Measurements from ENCODE around the gene DNAAF5.

The DNAAF5 gene

DNA sequence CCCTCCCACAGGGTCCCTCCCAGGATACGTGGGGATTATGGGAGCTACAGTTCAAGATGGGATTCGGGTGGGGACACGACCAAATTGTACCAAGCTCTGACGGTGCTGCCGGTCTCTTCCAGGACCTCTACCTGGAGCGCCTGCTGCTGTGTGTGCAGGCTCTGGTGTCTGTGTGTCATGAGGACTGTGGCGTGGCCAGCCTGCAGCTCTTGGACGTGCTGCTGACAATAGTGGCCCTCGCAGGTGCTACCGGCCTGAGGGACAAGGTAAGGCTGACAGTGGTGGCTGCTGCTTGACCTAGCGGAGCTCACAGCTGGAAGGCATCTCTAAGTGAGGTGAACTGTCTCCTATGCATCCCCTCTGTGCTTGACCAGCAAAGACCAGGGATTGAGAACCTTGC is 35.1 kb downstream of the DNAAF5 start:
- H3K9ac ChIP-seq, result no peak overlapping the region
- no peak overlapping the region for H3K27ac ChIP-seq
- H3K36me3 ChIP-seq (ENCODE audit: insufficient read depth), result peaks cover 4% of the 10 kb centered on the region; the same call in 1 of the 2 replicates
- no peaks in the 10 kb centered on the region for H4K20me1 ChIP-seq (ENCODE audit: insufficient read depth)
- H3K4me1 ChIP-seq (ENCODE audit: low read depth, poor library complexity, severe bottlenecking), result no peaks in the 10 kb centered on the region
- no peak overlapping the region for H3K4me3 ChIP-seq (IDR thresholded peaks at IDR 0.05; ENCODE audit: insufficient read depth, low read depth, low read length)
- no peaks in the 10 kb centered on the region for H3K27me3 ChIP-seq (ENCODE audit: insufficient read depth, low read depth)
- no peak overlapping the region for H2AFZ ChIP-seq (ENCODE audit: low read depth)
- H3K79me2 ChIP-seq (ENCODE audit: insufficient read depth, low read depth), result no peaks in the 10 kb centered on the region
- TF ChIP-seq, protein P1, sequence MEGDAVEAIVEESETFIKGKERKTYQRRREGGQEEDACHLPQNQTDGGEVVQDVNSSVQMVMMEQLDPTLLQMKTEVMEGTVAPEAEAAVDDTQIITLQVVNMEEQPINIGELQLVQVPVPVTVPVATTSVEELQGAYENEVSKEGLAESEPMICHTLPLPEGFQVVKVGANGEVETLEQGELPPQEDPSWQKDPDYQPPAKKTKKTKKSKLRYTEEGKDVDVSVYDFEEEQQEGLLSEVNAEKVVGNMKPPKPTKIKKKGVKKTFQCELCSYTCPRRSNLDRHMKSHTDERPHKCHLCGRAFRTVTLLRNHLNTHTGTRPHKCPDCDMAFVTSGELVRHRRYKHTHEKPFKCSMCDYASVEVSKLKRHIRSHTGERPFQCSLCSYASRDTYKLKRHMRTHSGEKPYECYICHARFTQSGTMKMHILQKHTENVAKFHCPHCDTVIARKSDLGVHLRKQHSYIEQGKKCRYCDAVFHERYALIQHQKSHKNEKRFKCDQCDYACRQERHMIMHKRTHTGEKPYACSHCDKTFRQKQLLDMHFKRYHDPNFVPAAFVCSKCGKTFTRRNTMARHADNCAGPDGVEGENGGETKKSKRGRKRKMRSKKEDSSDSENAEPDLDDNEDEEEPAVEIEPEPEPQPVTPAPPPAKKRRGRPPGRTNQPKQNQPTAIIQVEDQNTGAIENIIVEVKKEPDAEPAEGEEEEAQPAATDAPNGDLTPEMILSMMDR (conservative IDR thresholded peaks at IDR 0.05; ENCODE audit: low read depth, low read length), result no peak
- no peak overlapping the region for H3K4me2 ChIP-seq

DNA sequence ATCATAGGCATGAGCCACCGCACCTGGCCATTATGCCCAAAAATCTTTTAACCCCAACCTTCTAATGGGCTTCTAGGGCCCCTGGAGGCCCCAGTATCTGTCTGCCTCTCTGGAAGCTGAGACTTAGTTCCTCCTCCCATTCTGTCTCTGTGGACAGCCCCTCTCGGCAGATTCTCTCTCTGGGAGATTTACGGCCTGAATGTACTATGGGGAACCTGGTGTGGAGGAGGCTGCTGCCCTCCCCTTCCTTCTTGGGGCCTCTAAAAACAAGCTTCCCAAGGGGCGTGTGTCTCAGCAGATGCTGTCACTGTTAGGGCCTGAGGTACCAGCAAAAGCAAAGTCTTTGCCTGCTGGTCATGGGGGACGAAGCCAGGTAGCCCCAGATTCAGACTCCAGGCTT is 36.4 kb downstream of the DNAAF5 start:
- H3K9ac ChIP-seq, result no peak overlapping the region
- H3K27ac ChIP-seq, result no peak overlapping the region
- peaks cover 3% of the 10 kb centered on the region; the same call in 1 of the 2 replicates for H3K36me3 ChIP-seq (ENCODE audit: insufficient read depth)

GRCh38 chr7:763762-764161 is 37.3 kb downstream of the DNAAF5 start:
- Histone ChIP-seq H3K4me2 (no peak overlapping the region), H3K27me3 (ENCODE audit: insufficient read depth, low read depth) (no peaks in the 10 kb centered on the region), H4K20me1 (ENCODE audit: insufficient read depth) (no peaks in the 10 kb centered on the region), H3K4me3 (IDR thresholded peaks at IDR 0.05; ENCODE audit: insufficient read depth, low read depth, low read length) (no peak overlapping the region), H3K27ac (no peak overlapping the region), H3K36me3 (ENCODE audit: insufficient read depth) (0 out of 2 replicates have a peak, but pooled peaks cover 3% of the 10 kb centered on the region), H2AFZ (ENCODE audit: low read depth) (no peak overlapping the region), H3K4me1 (ENCODE audit: low read depth, poor library complexity, severe bottlenecking) (no peaks in the 10 kb centered on the region), H3K9ac (no peak overlapping the region), H3K79me2 (ENCODE audit: insufficient read depth, low read depth) (no peaks in the 10 kb centered on the region)
- TF ChIP-seq, protein P1 (conservative IDR thresholded peaks at IDR 0.05; ENCODE audit: low read depth, low read length), result no peak

More for the DNA sequence above, 36.4 kb downstream of the DNAAF5 start:
- H3K4me3 ChIP-seq (IDR thresholded peaks at IDR 0.05; ENCODE audit: insufficient read depth, low read depth, low read length), result no peak overlapping the region
- TF ChIP-seq, protein P1 (conservative IDR thresholded peaks at IDR 0.05; ENCODE audit: low read depth, low read length), result no peak
- no peaks in the 10 kb centered on the region for H3K27me3 ChIP-seq (ENCODE audit: insufficient read depth, low read depth)
- no peaks in the 10 kb centered on the region for H4K20me1 ChIP-seq (ENCODE audit: insufficient read depth)
- no peaks in the 10 kb centered on the region for H3K79me2 ChIP-seq (ENCODE audit: insufficient read depth, low read depth)
- no peak overlapping the region for H3K4me2 ChIP-seq
- H3K4me1 ChIP-seq (ENCODE audit: low read depth, poor library complexity, severe bottlenecking), result no peaks in the 10 kb centered on the region
- no peak overlapping the region for H2AFZ ChIP-seq (ENCODE audit: low read depth)

- no peaks in the 10 kb centered on the region for H3K27me3 ChIP-seq (ENCODE audit: insufficient read depth, low read depth)
- no peaks in the 10 kb centered on the region for H3K79me2 ChIP-seq (ENCODE audit: insufficient read depth, low read depth)
- no peak overlapping the region for H3K4me3 ChIP-seq (IDR thresholded peaks at IDR 0.05; ENCODE audit: insufficient read depth, low read depth, low read length)
- no peaks in the 10 kb centered on the region for H4K20me1 ChIP-seq (ENCODE audit: insufficient read depth)
- 0 out of 2 replicates have a peak, but pooled peaks cover 3% of the 10 kb centered on the region for H3K36me3 ChIP-seq (ENCODE audit: insufficient read depth)
- TF ChIP-seq, protein P1 (conservative IDR thresholded peaks at IDR 0.05; ENCODE audit: low read depth, low read length), result no peak
- H3K4me1 ChIP-seq (ENCODE audit: low read depth, poor library complexity, severe bottlenecking), result no peaks in the 10 kb centered on the region
- H3K27ac ChIP-seq, result no peak overlapping the region
- H2AFZ ChIP-seq (ENCODE audit: low read depth), result no peak overlapping the region
- H3K9ac ChIP-seq, result no peak overlapping the region
- H3K4me2 ChIP-seq, result no peak overlapping the region
These were observed 38.9 kb downstream of the DNAAF5 start for GRCh38 chr7:765383-765782.
